ENCODE measurements around the gene ISL2. TPM values are rescaled to one million over a fixed set of nuclear protein-coding genes. Genes with fewer than 3 reads are reported as not detected.

Gene ISL2
- total and polyA plus RNA-seq, 2 of the 13 experiments (the other 11 are each of a cell fraction or from before 2014, with no cell fraction given): 4.3 to 5.1 TPM

GRCh38 chr15:76345880-76346668 lies 9.5 kb downstream of the ISL2 start (continued):
- TF ChIP-seq ZNF280D (CRISPR knock-in tag; IDR thresholded peaks at IDR 0.05) (no peak), HNRNPH1 (optimal IDR thresholded peaks at IDR 0.05; ENCODE audit: low read depth, low read length) (peak; percentile 26), TGIF2 (CRISPR knock-in tag; IDR thresholded peaks at IDR 0.05) (peak; percentile 54; the same call in 1 of the 2 replicates), ZNF563 (CRISPR knock-in tag; IDR thresholded peaks at IDR 0.05) (peak; percentile 17; the same call in 1 of the 2 replicates), ZC3H13 (CRISPR knock-in tag; IDR thresholded peaks at IDR 0.05) (peak; percentile 35; the same call in 1 of the 2 replicates), TEAD3 (CRISPR knock-in tag; optimal IDR thresholded peaks at IDR 0.05; ENCODE audit: borderline replicate concordance) (peak; percentile 2), MYNN (CRISPR knock-in tag; IDR thresholded peaks at IDR 0.05; ENCODE audit: low read depth) (0 out of 2 replicates have a peak, but pooled peaks have one; percentile 37), KDM2A (CRISPR knock-in tag; IDR thresholded peaks at IDR 0.05; ENCODE audit: borderline replicate concordance, low read depth) (peak; percentile 75)
- TF ChIP-seq, protein P1, sequence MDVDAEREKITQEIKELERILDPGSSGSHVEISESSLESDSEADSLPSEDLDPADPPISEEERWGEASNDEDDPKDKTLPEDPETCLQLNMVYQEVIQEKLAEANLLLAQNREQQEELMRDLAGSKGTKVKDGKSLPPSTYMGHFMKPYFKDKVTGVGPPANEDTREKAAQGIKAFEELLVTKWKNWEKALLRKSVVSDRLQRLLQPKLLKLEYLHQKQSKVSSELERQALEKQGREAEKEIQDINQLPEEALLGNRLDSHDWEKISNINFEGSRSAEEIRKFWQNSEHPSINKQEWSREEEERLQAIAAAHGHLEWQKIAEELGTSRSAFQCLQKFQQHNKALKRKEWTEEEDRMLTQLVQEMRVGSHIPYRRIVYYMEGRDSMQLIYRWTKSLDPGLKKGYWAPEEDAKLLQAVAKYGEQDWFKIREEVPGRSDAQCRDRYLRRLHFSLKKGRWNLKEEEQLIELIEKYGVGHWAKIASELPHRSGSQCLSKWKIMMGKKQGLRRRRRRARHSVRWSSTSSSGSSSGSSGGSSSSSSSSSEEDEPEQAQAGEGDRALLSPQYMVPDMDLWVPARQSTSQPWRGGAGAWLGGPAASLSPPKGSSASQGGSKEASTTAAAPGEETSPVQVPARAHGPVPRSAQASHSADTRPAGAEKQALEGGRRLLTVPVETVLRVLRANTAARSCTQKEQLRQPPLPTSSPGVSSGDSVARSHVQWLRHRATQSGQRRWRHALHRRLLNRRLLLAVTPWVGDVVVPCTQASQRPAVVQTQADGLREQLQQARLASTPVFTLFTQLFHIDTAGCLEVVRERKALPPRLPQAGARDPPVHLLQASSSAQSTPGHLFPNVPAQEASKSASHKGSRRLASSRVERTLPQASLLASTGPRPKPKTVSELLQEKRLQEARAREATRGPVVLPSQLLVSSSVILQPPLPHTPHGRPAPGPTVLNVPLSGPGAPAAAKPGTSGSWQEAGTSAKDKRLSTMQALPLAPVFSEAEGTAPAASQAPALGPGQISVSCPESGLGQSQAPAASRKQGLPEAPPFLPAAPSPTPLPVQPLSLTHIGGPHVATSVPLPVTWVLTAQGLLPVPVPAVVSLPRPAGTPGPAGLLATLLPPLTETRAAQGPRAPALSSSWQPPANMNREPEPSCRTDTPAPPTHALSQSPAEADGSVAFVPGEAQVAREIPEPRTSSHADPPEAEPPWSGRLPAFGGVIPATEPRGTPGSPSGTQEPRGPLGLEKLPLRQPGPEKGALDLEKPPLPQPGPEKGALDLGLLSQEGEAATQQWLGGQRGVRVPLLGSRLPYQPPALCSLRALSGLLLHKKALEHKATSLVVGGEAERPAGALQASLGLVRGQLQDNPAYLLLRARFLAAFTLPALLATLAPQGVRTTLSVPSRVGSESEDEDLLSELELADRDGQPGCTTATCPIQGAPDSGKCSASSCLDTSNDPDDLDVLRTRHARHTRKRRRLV (CRISPR knock-in tag; IDR thresholded peaks at IDR 0.05): peak; percentile 84
- TF ChIP-seq, protein P2, sequence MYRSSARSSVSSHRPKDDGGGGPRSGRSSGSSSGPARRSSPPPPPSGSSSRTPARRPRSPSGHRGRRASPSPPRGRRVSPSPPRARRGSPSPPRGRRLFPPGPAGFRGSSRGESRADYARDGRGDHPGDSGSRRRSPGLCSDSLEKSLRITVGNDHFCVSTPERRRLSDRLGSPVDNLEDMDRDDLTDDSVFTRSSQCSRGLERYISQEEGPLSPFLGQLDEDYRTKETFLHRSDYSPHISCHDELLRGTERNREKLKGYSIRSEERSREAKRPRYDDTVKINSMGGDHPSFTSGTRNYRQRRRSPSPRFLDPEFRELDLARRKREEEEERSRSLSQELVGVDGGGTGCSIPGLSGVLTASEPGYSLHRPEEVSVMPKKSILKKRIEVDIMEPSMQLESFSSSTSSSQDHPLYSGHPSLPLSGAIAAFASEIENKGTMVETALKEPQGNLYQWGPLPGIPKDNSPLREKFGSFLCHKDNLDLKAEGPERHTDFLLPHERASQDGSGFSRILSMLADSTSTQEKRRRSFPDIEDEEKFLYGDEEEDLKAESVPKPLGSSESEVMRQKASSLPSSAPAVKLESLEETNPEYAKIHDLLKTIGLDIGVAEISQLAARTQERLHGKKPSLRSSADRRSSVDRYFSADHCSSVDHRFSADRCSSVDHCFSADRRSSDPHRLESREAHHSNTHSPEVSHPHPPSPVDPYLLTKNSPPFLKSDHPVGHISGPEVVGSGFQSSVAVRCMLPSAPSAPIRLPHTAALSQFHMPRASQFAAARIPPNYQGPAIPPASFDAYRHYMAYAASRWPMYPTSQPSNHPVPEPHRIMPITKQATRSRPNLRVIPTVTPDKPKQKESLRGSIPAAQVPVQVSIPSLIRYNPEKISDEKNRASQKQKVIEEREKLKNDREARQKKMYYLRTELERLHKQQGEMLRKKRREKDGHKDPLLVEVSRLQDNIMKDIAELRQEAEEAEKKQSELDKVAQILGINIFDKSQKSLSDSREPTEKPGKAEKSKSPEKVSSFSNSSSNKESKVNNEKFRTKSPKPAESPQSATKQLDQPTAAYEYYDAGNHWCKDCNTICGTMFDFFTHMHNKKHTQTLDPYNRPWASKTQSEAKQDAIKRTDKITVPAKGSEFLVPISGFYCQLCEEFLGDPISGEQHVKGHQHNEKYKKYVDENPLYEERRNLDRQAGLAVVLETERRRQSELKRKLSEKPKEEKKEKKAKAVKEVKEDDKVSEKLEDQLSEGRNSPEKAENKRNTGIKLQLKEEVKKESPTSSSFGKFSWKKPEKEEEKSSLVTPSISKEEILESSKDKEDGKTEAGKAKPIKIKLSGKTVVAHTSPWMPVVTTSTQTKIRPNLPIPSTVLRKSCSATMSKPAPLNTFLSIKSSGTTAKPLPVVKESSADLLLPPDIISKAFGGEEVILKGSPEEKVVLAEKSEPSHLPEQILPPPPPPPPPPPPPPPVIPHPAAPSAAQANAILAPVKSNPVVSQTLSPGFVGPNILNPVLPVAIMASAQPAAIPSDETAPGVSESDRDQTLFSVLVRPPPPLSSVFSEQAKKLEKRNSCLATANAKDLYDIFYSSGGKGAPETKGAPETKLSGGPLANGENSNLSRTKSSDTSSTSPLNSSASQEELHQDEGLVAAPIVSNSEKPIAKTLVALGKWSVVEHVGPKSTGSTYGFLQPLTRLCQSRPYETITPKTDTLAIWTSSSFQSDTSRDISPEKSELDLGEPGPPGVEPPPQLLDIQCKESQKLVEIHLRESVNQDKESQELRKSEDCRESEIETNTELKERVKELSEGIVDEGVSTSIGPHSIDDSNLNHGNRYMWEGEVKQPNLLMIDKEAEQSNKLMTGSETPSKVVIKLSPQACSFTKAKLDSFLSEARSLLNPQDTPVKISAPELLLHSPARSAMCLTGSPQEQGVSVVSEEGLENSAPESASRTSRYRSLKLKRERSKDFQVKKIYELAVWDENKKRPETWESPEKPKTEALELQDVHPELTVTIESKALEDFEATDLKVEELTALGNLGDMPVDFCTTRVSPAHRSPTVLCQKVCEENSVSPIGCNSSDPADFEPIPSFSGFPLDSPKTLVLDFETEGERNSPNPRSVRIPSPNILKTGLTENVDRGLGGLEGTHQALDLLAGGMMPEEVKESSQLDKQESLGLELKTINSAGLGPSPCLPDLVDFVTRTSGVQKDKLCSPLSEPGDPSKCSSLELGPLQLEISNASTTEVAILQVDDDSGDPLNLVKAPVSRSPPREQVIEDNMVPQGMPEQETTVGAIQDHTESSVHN (CRISPR knock-in tag; IDR thresholded peaks at IDR 0.05): no peak
